Skeletal muscle satellite cell (primary cell): Measurements from ENCODE around the gene SMTNL1.

Experiments used
- H3K27me3 ChIP-seq: 2 replicates; pipeline ENCODE4 v1.7.0; 2013; ENCODE audit warnings: low read length; ENCODE audit not compliant: control insufficient read depth, insufficient read depth
- H3K36me3 ChIP-seq: 2 replicates; pipeline ENCODE4 v1.7.0; 2013; ENCODE audit warnings: mild to moderate bottlenecking, control low read depth, low read length; ENCODE audit not compliant: insufficient read depth
- H3K4me1 ChIP-seq: 2 replicates; pipeline ENCODE4 v1.7.0; 2013; ENCODE audit warnings: low read length; ENCODE audit not compliant: control insufficient read depth, insufficient read depth
- H3K4me2 ChIP-seq: 2 replicates; pipeline ENCODE4 v1.7.0; 2013; ENCODE audit warnings: mild to moderate bottlenecking, low read length
- H3K4me3 ChIP-seq: 2 replicates; pipeline ENCODE4 v1.7.0; 2013; ENCODE audit warnings: low read length
- H3K9ac ChIP-seq: 2 replicates; pipeline ENCODE4 v1.7.0; 2013; ENCODE audit warnings: mild to moderate bottlenecking, low read depth, low read length, moderate library complexity
- H3K9me3 ChIP-seq: replicated peaks from 2 replicates; pipeline ENCODE4 v1.7.0; 2013; ENCODE audit warnings: mild to moderate bottlenecking, control low read depth, low read length

The SMTNL1 gene

GRCh38 chr11:57571606-57572005 lies 34.2 kb downstream of the SMTNL1 start:
- Histone ChIP-seq H3K9ac (no peak overlapping the region), H3K9me3 (no peaks in the 10 kb centered on the region), H3K4me2 (no peak overlapping the region), H3K27me3 (peaks cover 16% of the 10 kb centered on the region), H3K36me3 (no peaks in the 10 kb centered on the region), H3K4me1 (peaks cover 16% of the 10 kb centered on the region), H3K4me3 (no peak overlapping the region)

GRCh38 chr11:57574061-57574460 lies 36.7 kb downstream of the SMTNL1 start:
- Histone ChIP-seq H3K36me3 (no peaks in the 10 kb centered on the region), H3K9ac (no peak overlapping the region), H3K4me2 (no peak overlapping the region), H3K4me1 (peaks cover 7% of the 10 kb centered on the region), H3K27me3 (peaks cover 29% of the 10 kb centered on the region), H3K9me3 (no peaks in the 10 kb centered on the region), H3K4me3 (no peak overlapping the region)

GRCh38 chr11:57584341-57584740 lies 46.9 kb downstream of the SMTNL1 start:
- no peak overlapping the region for H3K4me2 ChIP-seq
- H3K27me3 ChIP-seq = peaks cover 39% of the 10 kb centered on the region
- no peaks in the 10 kb centered on the region for H3K9me3 ChIP-seq
- no peaks in the 10 kb centered on the region for H3K36me3 ChIP-seq
- H3K4me3 ChIP-seq = no peak overlapping the region
- H3K9ac ChIP-seq = no peak overlapping the region
- H3K4me1 ChIP-seq = no peaks in the 10 kb centered on the region

- Histone ChIP-seq H3K4me2 (no peak overlapping the region), H3K27me3 (peaks cover 33% of the 10 kb centered on the region), H3K9me3 (no peaks in the 10 kb centered on the region), H3K4me3 (no peak overlapping the region), H3K36me3 (no peaks in the 10 kb centered on the region), H3K4me1 (no peaks in the 10 kb centered on the region), H3K9ac (no peak overlapping the region)
These were observed 47.9 kb downstream of the SMTNL1 start for GRCh38 chr11:57585301-57585700.

GRCh38 chr11:57586711-57587245 lies 49.4 kb downstream of the SMTNL1 start:
- H3K9me3 ChIP-seq = no peaks in the 10 kb centered on the region
- no peak overlapping the region for H3K4me3 ChIP-seq
- peaks cover 23% of the 10 kb centered on the region for H3K27me3 ChIP-seq
- H3K4me1 ChIP-seq = no peaks in the 10 kb centered on the region
- no peaks in the 10 kb centered on the region for H3K36me3 ChIP-seq
- no peak overlapping the region for H3K4me2 ChIP-seq
- no peak overlapping the region for H3K9ac ChIP-seq

- H3K4me2 ChIP-seq = no peak overlapping the region
These were observed 50.8 kb downstream of the SMTNL1 start for GRCh38 chr11:57588046-57588710.

GRCh38 chr11:57596266-57596885 lies 59.0 kb downstream of the SMTNL1 start:
- Histone ChIP-seq H3K4me3 (no peak overlapping the region), H3K4me1 (peaks cover 13% of the 10 kb centered on the region), H3K36me3 (no peaks in the 10 kb centered on the region), H3K27me3 (peaks cover 43% of the 10 kb centered on the region), H3K9me3 (no peaks in the 10 kb centered on the region), H3K9ac (no peak overlapping the region), H3K4me2 (no peak overlapping the region)

More at GRCh38 chr11:57588046-57588710, 50.8 kb downstream of the SMTNL1 start:
- Histone ChIP-seq H3K27me3 (peaks cover 27% of the 10 kb centered on the region), H3K36me3 (no peaks in the 10 kb centered on the region), H3K4me1 (no peaks in the 10 kb centered on the region), H3K9me3 (no peaks in the 10 kb centered on the region), H3K9ac (no peak overlapping the region), H3K4me3 (no peak overlapping the region)

GRCh38 chr11:57597461-57597915 lies 60.1 kb downstream of the SMTNL1 start, which contains the start of gene SERPING1:
Gene SERPING1 (plus strand): TSS chr11:57597685. CDS start chr11:57598271, 586 bp downstream.
- Histone ChIP-seq H3K9ac (peak within 1 kb of the TSS; percentile 35), H3K36me3 (no peaks in the 10 kb centered on the region), H3K9me3 (no peaks in the 10 kb centered on the region), H3K27me3 (peaks cover 43% of the 10 kb centered on the region), H3K4me2 (peak within 1 kb of the TSS; percentile 59), H3K4me3 (peak within 1 kb of the TSS; percentile 63), H3K4me1 (peaks cover 13% of the 10 kb centered on the region)

- H3K27me3 ChIP-seq = peaks cover 37% of the 10 kb centered on the region
- H3K4me1 ChIP-seq = peaks cover 13% of the 10 kb centered on the region
- no peaks in the 10 kb centered on the region for H3K9me3 ChIP-seq
- H3K4me3 ChIP-seq = peak overlapping the region; percentile 63
- peak overlapping the region; percentile 59 for H3K4me2 ChIP-seq
- H3K36me3 ChIP-seq = no peaks in the 10 kb centered on the region
- H3K9ac ChIP-seq = peak overlapping the region; percentile 35
These were observed 60.8 kb downstream of the SMTNL1 start for GRCh38 chr11:57597916-57598830.

- Histone ChIP-seq H3K4me3 (peak overlapping the region; percentile 63), H3K4me2 (peak overlapping the region; percentile 59), H3K36me3 (no peaks in the 10 kb centered on the region), H3K9me3 (no peaks in the 10 kb centered on the region), H3K9ac (no peak overlapping the region), H3K27me3 (peaks cover 31% of the 10 kb centered on the region), H3K4me1 (peaks cover 13% of the 10 kb centered on the region)
These were observed 61.4 kb downstream of the SMTNL1 start for GRCh38 chr11:57598831-57599155.

- peaks cover 25% of the 10 kb centered on the region for H3K27me3 ChIP-seq
- H3K4me3 ChIP-seq = no peak overlapping the region
- no peak overlapping the region for H3K9ac ChIP-seq
- H3K4me2 ChIP-seq = no peak overlapping the region
- peaks cover 13% of the 10 kb centered on the region for H3K4me1 ChIP-seq
- no peaks in the 10 kb centered on the region for H3K9me3 ChIP-seq
- no peaks in the 10 kb centered on the region for H3K36me3 ChIP-seq
These were observed 62.0 kb downstream of the SMTNL1 start for GRCh38 chr11:57599381-57599780.
